Suprapubic skin (tissue), 4 donors: ENCODE measurements around the gene NCKAP5. TPM values are rescaled to one million over a fixed set of nuclear protein-coding genes. Genes with fewer than 3 reads are reported as not detected.

Source experiments
- DNase-seq, 2 donors: peaks; one replicate each; pipeline ENCODE4 v3.0.0-alpha.2; 2019; ENCODE audit warnings: low spot score in 2 of 2
- H3K27ac ChIP-seq: fragments of 200-600 bp; sonication (generic); one replicate; pipeline ENCODE4 v1.5.1; 2019
- H3K27me3 ChIP-seq: fragments of 200-600 bp; sonication (generic); one replicate; pipeline ENCODE4 v1.5.1; 2019
- H3K36me3 ChIP-seq: fragments of 200-600 bp; sonication (generic); one replicate; pipeline ENCODE4 v1.5.1; 2019
- H3K4me1 ChIP-seq: fragments of 200-600 bp; sonication (generic); one replicate; pipeline ENCODE4 v1.5.1; 2019
- H3K4me3 ChIP-seq: fragments of 200-600 bp; sonication (generic); one replicate; pipeline ENCODE4 v1.5.1; 2019; ENCODE audit warnings: mild to moderate bottlenecking
- H3K9me3 ChIP-seq: fragments of 200-600 bp; sonication (generic); one replicate; pipeline ENCODE4 v1.5.1; 2019
- EP300 ChIP-seq: sonication (generic); formaldehyde crosslinking; IDR thresholded peaks from one replicate; pipeline ENCODE4 v1.6.1; 2017; ENCODE audit warnings: antibody characterized with exemption
- POLR2A ChIP-seq, 2 donors: fragments of 450-650 bp; IDR thresholded peaks; one replicate each; pipeline ENCODE4 v1.6.1; 2017; ENCODE audit warnings: antibody characterized with exemption in 2 of 2, mild to moderate bottlenecking in 2 of 2, moderate library complexity in 2 of 2
- POLR2AphosphoS5 ChIP-seq, 3 donors: sonication (generic); formaldehyde crosslinking; IDR thresholded peaks; one replicate each; pipeline ENCODE4 v1.6.1; 2017; ENCODE audit warnings: antibody characterized with exemption in 3 of 3
- WGBS: methylation state at CpG from one replicate; pipeline ENCODE4 v1.1.5; 2018; 5-methylcytosine and 5-hydroxymethylcytosine counted together
- total RNA-seq, 4 donors: library from RNA; depleted of rRNA; stranded (reverse); fragments of >200 nt; gene quantifications; one replicate each; pipeline ENCODE4 v1.1.0, GENCODE V29; 2016
- TF ChIP-seq, protein P1 (sequence below), 2 donors: fragments of 200-600 bp in 1 of 2; fragments of 450-650 bp in 1 of 2; sonication (generic) in 1 of 2; IDR thresholded peaks; one replicate each; pipeline ENCODE4 v1.5.1; 2016 to 2019; ENCODE audit warnings: antibody characterized with exemption in 2 of 2, mild to moderate bottlenecking in 1 of 2, moderate library complexity in 1 of 2

NCKAP5 gene
- total RNA-seq, 4 donors from 2014 or later, result 2.8 to 6.4 (median 4.2) TPM

DNA sequence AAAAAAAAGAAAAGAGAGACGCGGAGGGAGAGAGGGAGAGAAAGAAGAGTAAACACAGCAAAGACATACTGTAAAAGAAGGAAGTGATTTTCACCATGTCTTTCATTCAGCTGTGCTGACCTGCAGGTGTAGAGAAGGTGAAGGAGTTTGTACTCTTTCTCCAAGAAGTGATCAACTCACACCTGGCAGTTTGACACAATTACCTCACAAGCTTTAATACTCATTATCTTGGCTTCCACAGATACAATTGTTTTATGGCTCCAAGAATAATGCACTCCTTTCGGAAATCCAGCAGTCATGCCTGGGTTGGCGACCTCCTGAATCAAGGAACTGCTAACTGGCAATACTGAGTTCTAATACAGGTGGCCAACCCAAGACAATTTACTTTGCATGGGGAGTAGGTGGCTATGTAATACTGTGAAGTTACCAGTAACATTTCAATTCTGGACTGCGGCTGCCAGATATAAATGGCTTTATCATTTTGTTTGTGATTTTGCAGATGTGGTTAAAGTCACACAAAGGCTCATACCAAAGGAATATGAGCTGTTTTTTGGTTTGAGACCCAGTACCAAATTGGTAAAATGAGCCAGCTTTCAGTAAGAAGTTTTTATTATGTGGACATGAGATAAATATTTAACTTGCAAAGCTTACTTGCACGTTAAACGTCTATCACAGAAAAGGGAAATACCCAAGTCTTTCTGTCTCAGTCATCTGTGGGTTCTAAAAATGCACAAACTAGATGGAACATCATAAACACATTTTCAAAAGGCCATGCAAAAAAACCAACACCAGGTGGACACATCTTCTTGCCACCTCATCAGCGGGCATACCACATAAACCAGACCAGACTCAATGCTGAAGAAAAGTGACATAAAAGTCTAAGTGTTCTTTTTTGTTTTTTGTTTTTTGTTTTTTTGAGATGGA lies 69.3 kb downstream of the NCKAP5 start:
- no peak overlapping the region for H3K27ac ChIP-seq
- 82% methylated on average over 8 of the region's 8 CpGs for WGBS
- no peaks in the 10 kb centered on the region for H3K9me3 ChIP-seq
- TF ChIP-seq EP300 (no peak), POLR2AphosphoS5 (IDR thresholded peaks at IDR 0.05) (no peak), POLR2A (IDR thresholded peaks at IDR 0.05) (no peak)
- no peak for DNase-seq
- no peaks in the 10 kb centered on the region for H3K4me1 ChIP-seq
- H3K4me3 ChIP-seq, result no peak overlapping the region
- no peaks in the 10 kb centered on the region for H3K27me3 ChIP-seq
- H3K36me3 ChIP-seq, result no peaks in the 10 kb centered on the region

DNA sequence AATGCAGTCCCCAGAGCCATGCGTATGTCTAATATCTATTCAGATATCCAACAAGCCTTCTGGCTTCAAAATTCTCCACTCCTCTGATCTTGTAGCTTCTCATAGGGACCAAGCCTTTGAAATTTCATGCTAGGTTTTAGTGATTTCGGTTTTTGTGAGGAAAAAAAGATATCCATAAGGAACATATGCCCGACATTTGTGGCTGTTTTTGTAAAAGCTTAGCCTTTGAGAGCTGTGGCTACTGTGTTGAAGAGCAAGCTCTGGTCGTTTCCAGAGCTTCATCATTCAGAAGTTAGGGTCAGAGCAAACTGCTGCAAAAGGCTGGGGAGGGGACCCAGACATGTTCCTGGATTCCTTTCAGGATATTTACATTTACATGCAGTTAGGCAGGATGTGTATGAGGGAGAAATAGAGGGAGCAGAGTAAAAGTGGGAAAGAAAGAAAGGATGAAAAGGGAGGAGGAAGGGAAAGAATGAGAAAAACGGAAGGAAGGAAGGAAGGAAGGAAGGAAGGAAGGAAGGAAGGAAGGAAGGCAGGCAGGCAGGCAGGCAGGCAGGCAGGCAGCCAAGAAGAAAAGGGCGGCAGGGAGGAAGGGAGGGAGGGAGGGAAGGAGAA lies 70.2 kb downstream of the NCKAP5 start:
- Histone ChIP-seq H3K9me3 (no peaks in the 10 kb centered on the region), H3K27ac (no peak overlapping the region), H3K36me3 (no peaks in the 10 kb centered on the region), H3K27me3 (no peaks in the 10 kb centered on the region), H3K4me3 (no peak overlapping the region), H3K4me1 (no peaks in the 10 kb centered on the region)
- DNase-seq, result no peak
- 74% methylated on average over 6 of the region's 6 CpGs for WGBS
- TF ChIP-seq POLR2AphosphoS5 (IDR thresholded peaks at IDR 0.05) (no peak), POLR2A (IDR thresholded peaks at IDR 0.05) (no peak), EP300 (no peak)
- TF ChIP-seq, protein P1, sequence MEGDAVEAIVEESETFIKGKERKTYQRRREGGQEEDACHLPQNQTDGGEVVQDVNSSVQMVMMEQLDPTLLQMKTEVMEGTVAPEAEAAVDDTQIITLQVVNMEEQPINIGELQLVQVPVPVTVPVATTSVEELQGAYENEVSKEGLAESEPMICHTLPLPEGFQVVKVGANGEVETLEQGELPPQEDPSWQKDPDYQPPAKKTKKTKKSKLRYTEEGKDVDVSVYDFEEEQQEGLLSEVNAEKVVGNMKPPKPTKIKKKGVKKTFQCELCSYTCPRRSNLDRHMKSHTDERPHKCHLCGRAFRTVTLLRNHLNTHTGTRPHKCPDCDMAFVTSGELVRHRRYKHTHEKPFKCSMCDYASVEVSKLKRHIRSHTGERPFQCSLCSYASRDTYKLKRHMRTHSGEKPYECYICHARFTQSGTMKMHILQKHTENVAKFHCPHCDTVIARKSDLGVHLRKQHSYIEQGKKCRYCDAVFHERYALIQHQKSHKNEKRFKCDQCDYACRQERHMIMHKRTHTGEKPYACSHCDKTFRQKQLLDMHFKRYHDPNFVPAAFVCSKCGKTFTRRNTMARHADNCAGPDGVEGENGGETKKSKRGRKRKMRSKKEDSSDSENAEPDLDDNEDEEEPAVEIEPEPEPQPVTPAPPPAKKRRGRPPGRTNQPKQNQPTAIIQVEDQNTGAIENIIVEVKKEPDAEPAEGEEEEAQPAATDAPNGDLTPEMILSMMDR (IDR thresholded peaks at IDR 0.05), result no peak

DNA sequence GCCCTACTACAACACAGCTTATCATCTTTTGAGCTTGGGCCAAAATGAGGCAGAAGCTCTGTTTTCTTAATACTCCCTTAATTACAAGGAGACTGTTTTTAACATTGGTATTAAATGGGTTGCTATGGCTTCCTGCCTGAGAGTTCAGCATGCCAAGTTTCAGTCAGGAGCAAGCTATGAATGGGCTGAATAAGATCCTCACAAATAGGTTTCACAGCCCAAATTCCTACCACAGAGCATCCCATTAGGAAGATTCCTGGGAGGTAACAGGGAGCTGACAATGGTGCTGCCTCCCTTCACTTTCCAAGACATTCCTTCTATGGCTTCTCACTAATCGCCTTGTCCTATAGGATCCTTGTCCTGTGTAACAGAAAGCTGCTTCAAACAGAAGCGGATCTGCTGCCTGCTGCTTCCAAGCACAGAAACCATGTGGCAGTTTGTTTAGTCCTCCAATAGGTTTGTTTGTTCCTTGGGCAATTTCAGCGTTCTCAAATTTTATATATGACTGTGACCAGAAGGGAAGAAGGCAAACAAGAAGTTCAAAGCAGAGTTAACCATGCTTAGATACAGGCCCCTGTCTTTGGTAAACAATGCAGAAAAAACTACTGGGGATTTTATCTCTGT lies 70.9 kb downstream of the NCKAP5 start:
- no peak for DNase-seq
- WGBS, result 73% methylated on average over 3 of the region's 3 CpGs

DNA sequence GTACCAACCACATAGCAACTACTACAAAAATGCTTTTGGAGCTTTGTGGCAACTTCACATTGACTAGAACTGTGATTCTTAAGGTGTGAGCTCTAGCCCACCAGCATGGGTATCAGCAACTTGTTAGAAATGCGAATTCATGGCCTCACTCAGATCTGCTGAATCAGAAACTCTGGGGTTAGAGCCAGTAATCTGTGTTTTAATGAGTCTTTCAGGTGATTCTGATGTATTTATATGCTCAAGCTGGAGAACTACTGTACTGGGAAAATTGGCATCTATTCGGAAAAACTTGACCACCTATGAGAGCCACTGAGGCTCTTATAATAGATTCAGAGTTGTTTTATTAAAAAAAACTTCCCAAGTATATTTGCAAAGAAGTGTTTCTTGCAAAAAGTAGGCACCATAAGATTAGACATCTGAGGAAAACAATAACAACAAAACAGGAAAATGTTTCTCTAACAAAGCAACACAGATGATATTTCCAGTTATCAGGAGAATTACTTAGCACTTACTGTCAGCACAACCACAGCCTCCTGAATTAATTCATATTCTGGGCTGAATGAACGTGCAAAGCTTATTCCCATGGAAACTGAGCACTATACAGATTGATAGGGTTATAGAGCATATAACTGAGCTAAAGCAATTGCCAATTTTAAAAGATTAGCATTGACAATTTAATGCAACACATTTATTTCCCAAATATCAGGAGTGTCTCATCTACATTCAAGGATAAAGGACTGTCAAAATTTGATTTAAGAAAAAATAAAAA lies 71.6 kb downstream of the NCKAP5 start:
- H3K27ac ChIP-seq, result no peak overlapping the region
- no peaks in the 10 kb centered on the region for H3K36me3 ChIP-seq

More for the DNA sequence above, 70.9 kb downstream of the NCKAP5 start:
- H3K36me3 ChIP-seq, result no peaks in the 10 kb centered on the region
- H3K4me1 ChIP-seq, result no peaks in the 10 kb centered on the region
- H3K4me3 ChIP-seq, result no peak overlapping the region
- TF ChIP-seq POLR2AphosphoS5 (IDR thresholded peaks at IDR 0.05) (no peak), EP300 (no peak), POLR2A (IDR thresholded peaks at IDR 0.05) (no peak)
- TF ChIP-seq, protein P1 (IDR thresholded peaks at IDR 0.05), result no peak
- no peak overlapping the region for H3K27ac ChIP-seq
- H3K27me3 ChIP-seq, result no peaks in the 10 kb centered on the region
- H3K9me3 ChIP-seq, result no peaks in the 10 kb centered on the region

DNA sequence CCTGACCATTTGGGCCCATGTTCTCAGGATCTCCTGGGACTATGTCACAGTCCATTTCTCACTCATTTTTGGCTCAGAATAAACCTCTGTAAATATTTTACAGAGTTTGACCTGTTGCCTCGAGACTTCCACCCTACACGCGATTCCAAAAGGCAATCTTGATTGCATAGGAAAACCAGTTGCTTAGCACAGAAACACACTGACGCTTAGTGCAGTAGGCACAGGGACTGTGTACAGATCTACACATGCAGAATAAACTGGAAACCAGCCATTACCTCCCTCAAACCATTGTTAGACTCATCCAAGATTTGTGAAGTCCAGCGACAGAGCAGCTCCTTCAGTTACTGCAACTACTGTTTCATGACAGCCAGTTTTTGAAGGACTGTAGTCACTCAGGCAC lies 73.0 kb downstream of the NCKAP5 start:
- WGBS, result 79% methylated on average over 5 of the region's 5 CpGs
- peaks cover 4% of the 10 kb centered on the region for H3K4me1 ChIP-seq
- no peak for TF ChIP-seq EP300
- H3K27me3 ChIP-seq, result no peaks in the 10 kb centered on the region
- no peaks in the 10 kb centered on the region for H3K9me3 ChIP-seq
- no peak overlapping the region for H3K27ac ChIP-seq
- no peak overlapping the region for H3K4me3 ChIP-seq
- no peak for DNase-seq
- no peaks in the 10 kb centered on the region for H3K36me3 ChIP-seq

More for the DNA sequence above, 71.6 kb downstream of the NCKAP5 start:
- Histone ChIP-seq H3K4me3 (no peak overlapping the region), H3K4me1 (no peaks in the 10 kb centered on the region), H3K27me3 (no peaks in the 10 kb centered on the region), H3K9me3 (no peaks in the 10 kb centered on the region)
- WGBS, result 77% methylated on average over 3 of the region's 3 CpGs
- TF ChIP-seq EP300 (no peak), POLR2A (IDR thresholded peaks at IDR 0.05) (no peak), POLR2AphosphoS5 (IDR thresholded peaks at IDR 0.05) (no peak)
- TF ChIP-seq, protein P1 (IDR thresholded peaks at IDR 0.05), result no peak
- no peak for DNase-seq
